Muscle layer of duodenum (tissue), 2 donors: ENCODE data around the gene PPP4R4.

Experiments used
- H3K27ac ChIP-seq: one replicate; pipeline ENCODE4 v1.7.0; 2013; ENCODE audit warnings: mild to moderate bottlenecking, low read length
- H3K27me3 ChIP-seq: one replicate; pipeline ENCODE4 v1.7.0; 2013; ENCODE audit warnings: low read depth, mild to moderate bottlenecking, control low read depth, low read length
- H3K36me3 ChIP-seq, 2 donors: one replicate each; pipeline ENCODE4 v1.7.0; 2013; ENCODE audit warnings: low read length in 2 of 2, control low read depth in 1 of 2, mild to moderate bottlenecking in 1 of 2; ENCODE audit not compliant: insufficient read depth in 2 of 2, control insufficient read depth in 1 of 2
- H3K4me1 ChIP-seq, 2 donors: one replicate each; pipeline ENCODE4 v1.7.0; 2013; ENCODE audit warnings: low read length in 2 of 2, mild to moderate bottlenecking in 2 of 2, control low read depth in 1 of 2, moderate library complexity in 1 of 2; ENCODE audit not compliant: insufficient read depth in 2 of 2, control insufficient read depth in 1 of 2
- H3K4me3 ChIP-seq, 2 donors: one replicate each; pipeline ENCODE4 v1.7.0; 2013; ENCODE audit warnings: low read length in 2 of 2, low read depth in 1 of 2, mild to moderate bottlenecking in 1 of 2
- H3K9me3 ChIP-seq, 2 donors: one replicate each; pipeline ENCODE4 v1.7.0; 2013; ENCODE audit warnings: low read length in 2 of 2, control low read depth in 1 of 2, mild to moderate bottlenecking in 1 of 2; ENCODE audit not compliant: control insufficient read depth in 1 of 2
- donor health status: healthy.

The PPP4R4 gene

DNA sequence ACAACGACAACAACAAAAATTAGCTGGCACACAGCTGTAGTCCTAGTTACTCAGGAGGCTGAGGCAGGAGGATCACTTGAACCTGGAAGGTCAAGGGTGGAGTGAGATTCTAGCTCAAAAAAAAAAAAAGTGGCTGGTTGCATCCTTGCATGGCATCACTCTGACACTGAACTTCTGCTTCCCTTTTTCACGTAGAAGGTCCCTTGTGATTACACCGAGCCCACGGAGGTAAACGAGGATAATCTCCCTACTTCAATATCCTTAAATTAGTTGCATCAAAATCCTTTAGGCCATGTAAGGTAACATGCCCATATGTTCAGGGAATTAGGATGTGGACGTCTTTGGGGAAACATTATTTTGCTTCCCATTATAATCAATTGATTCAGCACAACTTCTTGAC is 4.0 kb upstream of the PPP4R4 start:
- no peak overlapping the region for H3K4me3 ChIP-seq
- peaks cover 0 to 14% of the 10 kb centered on the region in 2 donors for H3K4me1 ChIP-seq
- peaks cover 2% of the 10 kb centered on the region for H3K27me3 ChIP-seq
- no peaks in the 10 kb centered on the region for H3K36me3 ChIP-seq
- no peaks in the 10 kb centered on the region for H3K9me3 ChIP-seq
- H3K27ac ChIP-seq: no peak overlapping the region

DNA sequence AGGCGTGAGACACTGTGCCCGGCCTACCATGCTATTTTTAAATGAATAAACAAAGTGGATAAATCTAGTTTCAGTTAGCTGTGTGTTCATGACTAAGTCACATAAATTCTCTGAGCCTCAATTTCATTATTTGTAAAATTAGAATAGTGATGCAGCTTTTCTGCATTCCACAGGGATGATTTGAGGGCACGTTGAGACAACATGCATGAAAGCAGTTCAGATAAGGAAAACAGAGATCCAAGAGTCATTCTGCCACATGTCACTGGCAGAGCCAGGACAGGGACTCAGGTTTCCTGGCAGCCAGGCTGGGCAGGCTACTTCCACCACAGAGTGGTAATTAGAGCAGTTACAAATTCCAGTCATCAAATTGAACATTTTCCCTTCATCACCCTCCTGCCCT is 2.9 kb upstream of the PPP4R4 start:
- Histone ChIP-seq H3K4me1 (peaks cover 0 to 19% of the 10 kb centered on the region in 2 donors), H3K4me3 (no peak overlapping the region), H3K27ac (no peak overlapping the region), H3K36me3 (no peaks in the 10 kb centered on the region), H3K9me3 (no peaks in the 10 kb centered on the region), H3K27me3 (peaks cover 12% of the 10 kb centered on the region)

DNA sequence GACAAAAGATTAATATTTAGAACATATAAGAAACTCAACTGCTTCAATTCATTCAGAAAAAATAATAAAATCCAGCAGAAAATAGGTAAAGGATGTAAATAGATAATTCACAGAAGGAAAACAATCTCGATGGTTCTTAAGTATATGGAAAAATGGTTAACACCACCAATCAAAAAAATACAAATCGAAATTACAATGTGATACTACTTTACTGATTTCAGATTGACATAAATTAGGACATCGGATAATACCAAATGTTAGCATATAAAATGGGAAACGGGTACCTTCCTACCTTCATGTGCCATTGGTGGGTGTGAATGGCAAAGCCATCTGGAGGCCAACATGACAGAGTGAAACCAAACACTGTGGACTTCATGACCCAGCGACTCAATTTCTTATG is 1.6 kb upstream of the PPP4R4 start:
- H3K4me3 ChIP-seq: no peak overlapping the region
- no peaks in the 10 kb centered on the region for H3K9me3 ChIP-seq
- H3K27me3 ChIP-seq: peaks cover 14% of the 10 kb centered on the region
- H3K36me3 ChIP-seq: no peaks in the 10 kb centered on the region
- H3K27ac ChIP-seq: no peak overlapping the region
- peaks cover 0 to 19% of the 10 kb centered on the region in 2 donors for H3K4me1 ChIP-seq

DNA sequence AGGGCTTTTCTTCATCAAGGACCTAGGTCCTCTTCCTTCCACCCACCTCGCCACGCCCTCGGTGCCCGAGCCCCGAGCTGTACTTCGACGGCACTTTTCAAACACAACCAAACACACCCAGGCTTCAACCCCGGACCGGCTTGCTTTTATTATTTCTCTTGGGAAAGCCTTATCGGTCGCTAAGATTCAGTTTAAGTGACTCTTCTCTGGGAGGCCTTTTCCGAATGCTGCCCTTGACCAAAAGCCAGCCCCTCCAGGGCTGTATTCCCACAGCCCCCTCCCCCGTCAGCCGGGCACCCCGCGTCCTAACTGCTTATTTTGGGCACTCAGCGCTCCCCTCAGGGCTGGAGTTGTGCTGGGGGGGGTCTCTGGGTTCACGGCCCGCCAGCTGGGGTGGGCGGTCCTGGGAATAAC is 644 bp upstream of the PPP4R4 start:
- no peak overlapping the region for H3K27ac ChIP-seq
- peaks cover 14% of the 10 kb centered on the region for H3K27me3 ChIP-seq
- H3K36me3 ChIP-seq: no peaks in the 10 kb centered on the region
- no peaks in the 10 kb centered on the region for H3K9me3 ChIP-seq
- H3K4me1 ChIP-seq: peaks cover 0 to 19% of the 10 kb centered on the region in 2 donors
- H3K4me3 ChIP-seq: peak overlapping the region; percentile 43 to 61

GRCh38 chr14:94174604-94175010 is 485 bp downstream of the PPP4R4 start:
- H3K4me1 ChIP-seq: peaks cover 0 to 19% of the 10 kb centered on the region in 2 donors
- H3K4me3 ChIP-seq: peak overlapping the region in 1 of 2 donors; percentile 70
- no peaks in the 10 kb centered on the region for H3K36me3 ChIP-seq
- H3K27ac ChIP-seq: no peak overlapping the region
- H3K9me3 ChIP-seq: no peaks in the 10 kb centered on the region
- peaks cover 14% of the 10 kb centered on the region for H3K27me3 ChIP-seq

DNA sequence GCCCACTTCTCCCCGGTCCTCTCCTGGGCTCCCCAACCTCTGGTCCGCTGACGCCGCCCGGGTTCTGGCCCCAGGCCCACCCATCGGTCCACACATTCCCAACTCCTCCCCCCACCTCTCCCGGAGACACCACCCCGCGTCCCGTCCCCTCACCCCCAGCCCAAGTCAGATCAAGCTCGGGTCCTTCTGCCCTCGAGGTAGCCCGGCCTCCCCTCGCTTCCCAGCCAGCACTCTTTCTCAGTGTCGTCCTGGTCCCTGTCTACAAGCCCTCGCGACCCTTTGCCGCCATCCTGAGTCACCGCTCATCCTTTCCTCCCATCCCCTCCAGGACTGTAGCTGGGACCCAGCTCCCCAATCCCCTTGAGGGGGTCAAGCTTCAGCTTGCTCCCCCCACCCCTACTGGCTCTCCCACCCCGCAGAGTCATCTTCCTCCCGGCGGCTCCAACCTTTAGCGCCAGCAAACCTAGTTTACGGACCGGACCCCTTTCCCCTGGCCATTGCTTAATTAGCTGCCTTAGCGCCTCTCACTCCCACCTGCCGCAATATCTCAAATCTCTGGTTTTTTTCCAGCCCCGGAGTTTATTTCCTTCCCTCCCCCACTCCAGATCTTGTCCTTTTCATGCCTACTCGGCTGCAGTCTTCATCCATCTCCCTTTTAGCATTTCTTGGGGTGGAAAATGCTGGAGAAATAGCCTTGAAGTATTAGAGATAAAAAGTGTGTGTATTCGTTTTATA is 1.1 kb downstream of the PPP4R4 start:
- H3K36me3 ChIP-seq: no peaks in the 10 kb centered on the region
- H3K27ac ChIP-seq: no peak overlapping the region
- peaks cover 17% of the 10 kb centered on the region for H3K27me3 ChIP-seq
- peaks cover 0 to 19% of the 10 kb centered on the region in 2 donors for H3K4me1 ChIP-seq
- H3K4me3 ChIP-seq: peak overlapping the region in 1 of 2 donors; percentile 70
- no peaks in the 10 kb centered on the region for H3K9me3 ChIP-seq

- H3K9me3 ChIP-seq: no peaks in the 10 kb centered on the region
- H3K4me1 ChIP-seq: peaks cover 0 to 19% of the 10 kb centered on the region in 2 donors
- H3K36me3 ChIP-seq: no peaks in the 10 kb centered on the region
- no peak overlapping the region for H3K27ac ChIP-seq
- H3K27me3 ChIP-seq: peaks cover 17% of the 10 kb centered on the region
- peak overlapping the region in 1 of 2 donors; percentile 70 for H3K4me3 ChIP-seq
These were observed 1.6 kb downstream of the PPP4R4 start for GRCh38 chr14:94175747-94176146.

DNA sequence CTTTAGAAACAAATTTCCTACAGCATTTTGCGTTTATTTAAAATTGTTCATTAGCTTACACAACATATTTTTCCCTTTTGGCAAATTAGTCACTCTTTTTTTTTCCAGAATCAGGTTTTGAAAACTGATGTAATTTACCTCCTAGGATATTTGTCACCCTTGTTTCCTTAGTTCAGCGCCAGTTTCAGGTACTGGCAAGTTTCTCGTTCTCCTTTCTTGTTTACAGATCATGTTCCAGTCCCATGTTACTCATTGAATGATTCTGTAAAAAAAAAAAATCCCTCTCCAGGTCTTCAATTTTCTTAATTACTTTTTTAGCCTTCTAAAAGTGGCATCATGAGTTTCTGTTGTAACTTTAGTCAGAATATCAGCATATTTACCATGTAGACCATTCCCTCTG is 2.7 kb downstream of the PPP4R4 start:
- peaks cover 17% of the 10 kb centered on the region for H3K27me3 ChIP-seq
- H3K4me3 ChIP-seq: no peak overlapping the region
- peaks cover 0 to 19% of the 10 kb centered on the region in 2 donors for H3K4me1 ChIP-seq
- no peaks in the 10 kb centered on the region for H3K36me3 ChIP-seq
- no peak overlapping the region for H3K27ac ChIP-seq
- H3K9me3 ChIP-seq: no peaks in the 10 kb centered on the region

GRCh38 chr14:94177806-94178205 is 3.7 kb downstream of the PPP4R4 start:
- no peaks in the 10 kb centered on the region for H3K36me3 ChIP-seq
- H3K9me3 ChIP-seq: no peaks in the 10 kb centered on the region
- H3K27ac ChIP-seq: no peak overlapping the region
- H3K27me3 ChIP-seq: peaks cover 17% of the 10 kb centered on the region
- H3K4me3 ChIP-seq: no peak overlapping the region
- H3K4me1 ChIP-seq: peaks cover 0 to 19% of the 10 kb centered on the region in 2 donors

DNA sequence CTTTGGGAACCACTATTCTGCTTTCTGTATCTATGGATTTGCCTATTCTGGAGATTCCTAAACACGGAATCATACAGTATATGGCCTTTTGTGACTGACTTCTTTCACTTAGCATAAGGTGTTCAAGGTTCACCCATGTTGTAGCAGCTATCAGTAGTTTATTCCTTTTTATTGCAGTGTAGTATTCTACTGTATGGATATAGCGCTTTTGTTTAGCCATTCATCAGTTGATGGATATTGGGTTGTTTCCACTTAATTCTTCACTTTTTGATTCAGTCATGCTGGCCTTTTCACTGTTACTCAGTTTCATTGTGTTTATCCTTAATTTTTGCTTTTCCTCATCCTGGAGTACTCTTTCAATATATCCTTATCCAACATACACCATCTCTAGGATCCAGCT is 5.1 kb downstream of the PPP4R4 start:
- Histone ChIP-seq H3K9me3 (no peaks in the 10 kb centered on the region), H3K27me3 (peaks cover 17% of the 10 kb centered on the region), H3K4me1 (peaks cover 0 to 13% of the 10 kb centered on the region in 2 donors), H3K36me3 (no peaks in the 10 kb centered on the region), H3K4me3 (no peak overlapping the region), H3K27ac (no peak overlapping the region)

DNA sequence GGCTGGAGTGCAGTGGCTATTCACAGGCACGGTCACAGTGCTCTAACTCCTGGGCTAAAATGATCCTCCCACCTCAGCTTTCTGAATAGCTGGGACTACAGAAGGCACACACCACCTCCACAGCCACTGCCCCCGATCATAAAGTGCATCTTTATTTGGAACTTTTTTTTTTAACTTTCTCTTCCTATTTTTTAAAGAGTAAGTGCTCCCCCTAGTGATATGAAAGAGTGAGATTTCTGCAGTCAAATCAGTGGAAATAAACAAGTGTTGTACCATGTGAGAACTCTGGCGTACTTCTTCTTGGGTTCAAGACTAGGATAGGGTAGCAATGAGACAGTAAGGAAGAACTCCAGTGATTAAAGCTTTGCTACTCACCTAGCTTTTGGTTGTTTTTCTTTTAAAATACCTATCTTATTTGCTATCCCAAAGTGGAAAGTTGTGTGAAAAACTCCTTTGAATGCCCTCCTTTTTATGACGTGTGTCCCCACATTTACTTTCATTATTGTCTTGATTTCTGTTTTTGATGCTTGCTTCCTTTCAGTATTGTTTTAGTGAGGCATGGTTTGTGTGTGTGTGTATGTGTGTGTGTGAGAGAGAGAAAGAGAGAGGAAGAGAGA is 6.6 kb downstream of the PPP4R4 start:
- no peak overlapping the region for H3K27ac ChIP-seq
- no peaks in the 10 kb centered on the region for H3K9me3 ChIP-seq
- no peaks in the 10 kb centered on the region for H3K4me1 ChIP-seq
- H3K4me3 ChIP-seq: peak overlapping the region in 1 of 2 donors; percentile 45
- peaks cover 10% of the 10 kb centered on the region for H3K27me3 ChIP-seq
- no peaks in the 10 kb centered on the region for H3K36me3 ChIP-seq
